Measurements from ENCODE around the gene ENO1.

DNA sequence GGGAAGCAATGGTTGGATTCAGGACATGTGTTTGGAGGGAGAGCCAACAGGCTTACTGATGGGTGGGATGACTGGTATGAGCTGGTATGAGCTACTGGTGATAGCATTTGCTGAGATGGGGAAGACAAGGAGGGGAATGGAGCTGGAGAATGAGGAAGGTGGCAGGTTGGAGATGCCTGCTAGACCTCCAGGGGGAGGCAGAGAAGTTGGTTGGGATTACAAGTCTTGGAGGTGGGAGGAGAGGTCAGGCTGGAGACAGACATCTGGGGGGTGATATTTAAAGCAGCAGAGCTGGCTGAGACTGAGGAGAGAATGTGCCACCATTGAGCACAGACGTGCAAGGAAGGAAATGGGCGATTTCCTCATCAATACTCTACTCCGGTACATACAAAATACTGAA lies 31.8 kb upstream of the ENO1 start:
- TF ChIP-seq, protein P1, sequence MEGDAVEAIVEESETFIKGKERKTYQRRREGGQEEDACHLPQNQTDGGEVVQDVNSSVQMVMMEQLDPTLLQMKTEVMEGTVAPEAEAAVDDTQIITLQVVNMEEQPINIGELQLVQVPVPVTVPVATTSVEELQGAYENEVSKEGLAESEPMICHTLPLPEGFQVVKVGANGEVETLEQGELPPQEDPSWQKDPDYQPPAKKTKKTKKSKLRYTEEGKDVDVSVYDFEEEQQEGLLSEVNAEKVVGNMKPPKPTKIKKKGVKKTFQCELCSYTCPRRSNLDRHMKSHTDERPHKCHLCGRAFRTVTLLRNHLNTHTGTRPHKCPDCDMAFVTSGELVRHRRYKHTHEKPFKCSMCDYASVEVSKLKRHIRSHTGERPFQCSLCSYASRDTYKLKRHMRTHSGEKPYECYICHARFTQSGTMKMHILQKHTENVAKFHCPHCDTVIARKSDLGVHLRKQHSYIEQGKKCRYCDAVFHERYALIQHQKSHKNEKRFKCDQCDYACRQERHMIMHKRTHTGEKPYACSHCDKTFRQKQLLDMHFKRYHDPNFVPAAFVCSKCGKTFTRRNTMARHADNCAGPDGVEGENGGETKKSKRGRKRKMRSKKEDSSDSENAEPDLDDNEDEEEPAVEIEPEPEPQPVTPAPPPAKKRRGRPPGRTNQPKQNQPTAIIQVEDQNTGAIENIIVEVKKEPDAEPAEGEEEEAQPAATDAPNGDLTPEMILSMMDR (IDR thresholded peaks at IDR 0.05 in 8 of 11, conservative IDR thresholded peaks at IDR 0.05 in 3 of 11), result no peak
- no peak for TF ChIP-seq POLR2A (IDR thresholded peaks at IDR 0.05)
- no peak for TF ChIP-seq POLR2AphosphoS5 (IDR thresholded peaks at IDR 0.05)
